SK-N-SH (cell line): ENCODE data around the gene IFNAR1. TPM values are rescaled to one million over a fixed set of nuclear protein-coding genes. Genes with fewer than 3 reads are reported as not detected.
"Not testable (repeated sequence)": the region's sequence is repeated elsewhere in the genome, so short reads cannot be mapped to it uniquely, and the experiment has no call there.

Experiments used
- CTCF ChIA-PET: fragments of 300-600, 350-600 bp; formaldehyde crosslinking; extraction: SDS; loops from one replicate; lab custom pipeline; 2021; lab: Yijun Ruan, JAX
- POLR2A ChIA-PET: fragments of 350-600 bp; sonication (Branson Sonifier 250); formaldehyde crosslinking; extraction: SDS; loops from one replicate; lab custom pipeline; 2020; ENCODE audit warnings: antibody characterized with exemption, inconsistent platforms; lab: Yijun Ruan, JAX
- DNase-seq: peaks from one replicate; pipeline ENCODE4 v3.0.0; 2012
- H2AFZ ChIP-seq: fragments of 200-600 bp; sonication (generic); 2 replicates; pipeline ENCODE4 v1.8.1; 2016; ENCODE audit warnings: antibody characterized with exemption, mild to moderate bottlenecking, low read depth
- H3F3A ChIP-seq: fragments of 200-600 bp; sonication (generic); replicated peaks from 2 replicates; pipeline ENCODE3; 2016; ENCODE audit warnings: antibody characterized with exemption, mild to moderate bottlenecking; ENCODE audit not compliant: insufficient read depth
- H3K27ac ChIP-seq, 2 experiments: fragments of 200-500 bp in 1 of 2; fragments of 200-600 bp in 1 of 2; sonication (Bioruptor generic) in 1 of 2; sonication (generic), shearing (Covaris generic) in 1 of 2; 2 replicates each; pipeline versions ENCODE4 v1.5.1 to v1.6.1; 2014 to 2016; ENCODE audit warnings: low read depth in 2 of 2, inconsistent platforms in 1 of 2, low read length in 1 of 2, mild to moderate bottlenecking in 1 of 2, mixed read lengths in 1 of 2
- H3K27me3 ChIP-seq: fragments of 200-600 bp; sonication (generic), shearing (Covaris generic); 2 replicates; pipeline ENCODE4 v1.6.1; 2016; ENCODE audit warnings: mixed run types; ENCODE audit not compliant: insufficient read depth
- H3K36me3 ChIP-seq, 2 experiments: fragments of 200-500 bp in 1 of 2; fragments of 200-600 bp in 1 of 2; sonication (Bioruptor generic) in 1 of 2; sonication (generic) in 1 of 2; replicated peaks in 1 of 2; 2 replicates each; pipeline versions ENCODE3 to v1.5.1; 2014 to 2016; ENCODE audit warnings: low read length in 1 of 2, mild to moderate bottlenecking in 1 of 2; ENCODE audit not compliant: insufficient read depth in 2 of 2, control insufficient read depth in 1 of 2
- H3K4me1 ChIP-seq, 2 experiments: fragments of 200-500 bp in 1 of 2; fragments of 200-600 bp in 1 of 2; sonication (Bioruptor generic) in 1 of 2; sonication (generic), shearing (Covaris generic) in 1 of 2; 2 replicates each; pipeline versions ENCODE4 v1.5.1 to v1.6.1; 2014 to 2016; ENCODE audit warnings: low read depth in 1 of 2, low read length in 1 of 2, mixed run types in 1 of 2; ENCODE audit not compliant: insufficient read depth in 2 of 2, control insufficient read depth in 1 of 2
- H3K4me2 ChIP-seq: fragments of 200-600 bp; sonication (generic), shearing (Covaris generic); 2 replicates; pipeline ENCODE4 v1.6.1; 2017; ENCODE audit warnings: mixed run types
- H3K4me3 ChIP-seq, 2 experiments: fragments of 200-500 bp in 1 of 2; fragments of 200-600 bp in 1 of 2; sonication (Bioruptor generic) in 1 of 2; sonication (generic), shearing (Covaris generic) in 1 of 2; 2 replicates each; pipeline versions ENCODE4 v1.5.1 to v1.8.1; 2014 to 2016; ENCODE audit warnings: low read depth in 2 of 2, inconsistent platforms in 1 of 2, low read length in 1 of 2, mild to moderate bottlenecking in 1 of 2, mixed read lengths in 1 of 2, moderate library complexity in 1 of 2
- H3K79me2 ChIP-seq: fragments of 200-600 bp; sonication (generic); 2 replicates; pipeline ENCODE4 v1.8.1; 2017; ENCODE audit warnings: mild to moderate bottlenecking; ENCODE audit not compliant: insufficient read depth
- H3K9ac ChIP-seq: fragments of 200-600 bp; sonication (generic); 2 replicates; pipeline ENCODE4 v1.6.1; 2017; ENCODE audit warnings: mixed run types
- H3K9me2 ChIP-seq: fragments of 200-600 bp; sonication (generic); 2 replicates; pipeline ENCODE4 v1.6.1; 2017; ENCODE audit warnings: mixed run types
- H3K9me3 ChIP-seq: fragments of 200-600 bp; sonication (generic); 2 replicates; pipeline ENCODE4 v1.6.1; 2017; ENCODE audit warnings: mixed run types, mild to moderate bottlenecking, moderate library complexity
- H4K20me1 ChIP-seq: fragments of 200-600 bp; sonication (generic); 2 replicates; pipeline ENCODE4 v1.6.1; 2017; ENCODE audit warnings: mild to moderate bottlenecking, mixed run types; ENCODE audit not compliant: insufficient read depth
- EP300 ChIP-seq, 2 experiments: IDR thresholded peaks; 2 replicates each; pipeline versions ENCODE4 v1.4.0 to v1.6.1; 2012; ENCODE audit warnings: borderline replicate concordance in 1 of 2, low read depth in 1 of 2, low read length in 1 of 2
- FOSL2 ChIP-seq: IDR thresholded peaks from 2 replicates; pipeline ENCODE4 v1.4.0; 2012; ENCODE audit warnings: low read depth, mild to moderate bottlenecking, moderate library complexity, borderline replicate concordance
- FOXJ3 ChIP-seq: sonication (generic); formaldehyde crosslinking; IDR thresholded peaks from 2 replicates; pipeline ENCODE4 v1.5.1; 2020; ENCODE audit warnings: mild to moderate bottlenecking, missing genetic modification reagents
- GABPA ChIP-seq: IDR thresholded peaks from 2 replicates; pipeline ENCODE4 v1.4.0; 2012; ENCODE audit warnings: low read depth, mild to moderate bottlenecking
- IRF3 ChIP-seq: fragments of 150-350 bp; IDR thresholded peaks from 2 replicates; pipeline ENCODE4 v1.6.1; 2016; ENCODE audit warnings: mild to moderate bottlenecking, low read depth, low read length
- JUND ChIP-seq: IDR thresholded peaks from 2 replicates; pipeline ENCODE4 v1.4.0; 2012
- MEF2A ChIP-seq: IDR thresholded peaks from 2 replicates; pipeline ENCODE4 v1.4.0; 2012; ENCODE audit warnings: low read depth, borderline replicate concordance
- NFIC ChIP-seq: IDR thresholded peaks from 2 replicates; pipeline ENCODE4 v1.4.0; 2012; ENCODE audit warnings: borderline replicate concordance
- NRF1 ChIP-seq: IDR thresholded peaks from 2 replicates; pipeline ENCODE4 v1.6.1; 2012; ENCODE audit warnings: low read depth, mild to moderate bottlenecking, low read length
- RCOR1 ChIP-seq: fragments of 150-350 bp; IDR thresholded peaks from 2 replicates; pipeline ENCODE4 v1.6.1; 2017; ENCODE audit warnings: antibody characterized with exemption, low read length
- RXRA ChIP-seq: IDR thresholded peaks from 2 replicates; pipeline ENCODE4 v1.4.0; 2012; ENCODE audit warnings: low read depth, mild to moderate bottlenecking, borderline replicate concordance
- SMC3 ChIP-seq: IDR thresholded peaks from 2 replicates; pipeline ENCODE4 v1.6.1; 2012; ENCODE audit warnings: low read depth, low read length, improper control_type of control experiment
- TCF12 ChIP-seq: IDR thresholded peaks from 2 replicates; pipeline ENCODE4 v1.4.0; 2012
- USF1 ChIP-seq: IDR thresholded peaks from 2 replicates; pipeline ENCODE4 v1.4.0; 2012; ENCODE audit warnings: low read depth, borderline replicate concordance
- WGBS: methylation state at CpG from one replicate; pipeline ENCODE4 v1.1.6; 2017; ENCODE audit warnings: low lambda C conversion rate; 5-methylcytosine and 5-hydroxymethylcytosine counted together
- polyA plus RNA-seq, 3 experiments: library from polyadenylated mRNA; depleted of rRNA; stranded (reverse); fragments of >200 nt; gene quantifications; 2 replicates each; pipeline ENCODE4 v1.2.3, GENCODE V29; 2012
- TF ChIP-seq, protein P1 (sequence below): IDR thresholded peaks from 2 replicates; pipeline ENCODE4 v1.4.0; 2012; ENCODE audit warnings: low read depth, borderline replicate concordance
- TF ChIP-seq, protein P2 (sequence below): IDR thresholded peaks from 2 replicates; pipeline ENCODE4 v1.4.0; 2012; ENCODE audit warnings: low read depth

IFNAR1 gene
- polyA plus RNA-seq, 1 of the 3 experiments (the other 2 are of a cell fraction) = 12.2 TPM

DNA sequence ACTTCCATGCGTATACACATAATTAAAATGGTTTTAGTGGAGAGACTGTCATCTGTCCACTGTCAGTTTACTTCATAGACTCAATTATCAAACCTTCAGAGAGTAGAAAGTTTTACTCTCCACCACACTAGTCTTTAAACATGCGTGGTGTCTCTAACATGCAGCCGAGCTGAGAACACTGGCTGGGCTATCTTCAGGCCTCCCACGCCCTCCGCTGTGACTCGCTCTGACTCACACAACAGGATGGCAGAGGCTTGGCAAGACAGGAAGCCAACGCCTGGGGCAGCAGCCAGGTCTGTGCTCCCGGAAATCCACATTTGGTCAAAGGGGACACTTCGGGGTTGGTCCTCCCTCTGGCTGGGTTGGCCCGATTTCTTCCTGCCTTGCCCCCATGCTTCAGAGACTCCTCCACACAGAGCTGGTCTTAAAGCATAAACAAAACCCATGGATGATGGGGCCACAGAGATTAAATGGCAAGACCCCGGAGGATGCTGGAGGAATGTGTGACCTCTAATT lies 55.8 kb downstream of the IFNAR1 start (continued):
- TF ChIP-seq, protein P1, sequence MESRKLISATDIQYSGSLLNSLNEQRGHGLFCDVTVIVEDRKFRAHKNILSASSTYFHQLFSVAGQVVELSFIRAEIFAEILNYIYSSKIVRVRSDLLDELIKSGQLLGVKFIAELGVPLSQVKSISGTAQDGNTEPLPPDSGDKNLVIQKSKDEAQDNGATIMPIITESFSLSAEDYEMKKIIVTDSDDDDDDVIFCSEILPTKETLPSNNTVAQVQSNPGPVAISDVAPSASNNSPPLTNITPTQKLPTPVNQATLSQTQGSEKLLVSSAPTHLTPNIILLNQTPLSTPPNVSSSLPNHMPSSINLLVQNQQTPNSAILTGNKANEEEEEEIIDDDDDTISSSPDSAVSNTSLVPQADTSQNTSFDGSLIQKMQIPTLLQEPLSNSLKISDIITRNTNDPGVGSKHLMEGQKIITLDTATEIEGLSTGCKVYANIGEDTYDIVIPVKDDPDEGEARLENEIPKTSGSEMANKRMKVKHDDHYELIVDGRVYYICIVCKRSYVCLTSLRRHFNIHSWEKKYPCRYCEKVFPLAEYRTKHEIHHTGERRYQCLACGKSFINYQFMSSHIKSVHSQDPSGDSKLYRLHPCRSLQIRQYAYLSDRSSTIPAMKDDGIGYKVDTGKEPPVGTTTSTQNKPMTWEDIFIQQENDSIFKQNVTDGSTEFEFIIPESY = no peak
- TF ChIP-seq RCOR1 = no peak
- TF ChIP-seq, all 33 proteins: peak for 10

- DNase-seq, POLR2A ChIA-PET: not testable (repeated sequence)
- CTCF ChIA-PET = interaction anchor here (1.9 kb wide), 1 partner anchor 20 kb away, joined by 7 read pairs; no protein-coding TSS in a partner anchor
Measured at GRCh38 chr21:33381381-33381780, 56.6 kb downstream of the IFNAR1 start.

DNA sequence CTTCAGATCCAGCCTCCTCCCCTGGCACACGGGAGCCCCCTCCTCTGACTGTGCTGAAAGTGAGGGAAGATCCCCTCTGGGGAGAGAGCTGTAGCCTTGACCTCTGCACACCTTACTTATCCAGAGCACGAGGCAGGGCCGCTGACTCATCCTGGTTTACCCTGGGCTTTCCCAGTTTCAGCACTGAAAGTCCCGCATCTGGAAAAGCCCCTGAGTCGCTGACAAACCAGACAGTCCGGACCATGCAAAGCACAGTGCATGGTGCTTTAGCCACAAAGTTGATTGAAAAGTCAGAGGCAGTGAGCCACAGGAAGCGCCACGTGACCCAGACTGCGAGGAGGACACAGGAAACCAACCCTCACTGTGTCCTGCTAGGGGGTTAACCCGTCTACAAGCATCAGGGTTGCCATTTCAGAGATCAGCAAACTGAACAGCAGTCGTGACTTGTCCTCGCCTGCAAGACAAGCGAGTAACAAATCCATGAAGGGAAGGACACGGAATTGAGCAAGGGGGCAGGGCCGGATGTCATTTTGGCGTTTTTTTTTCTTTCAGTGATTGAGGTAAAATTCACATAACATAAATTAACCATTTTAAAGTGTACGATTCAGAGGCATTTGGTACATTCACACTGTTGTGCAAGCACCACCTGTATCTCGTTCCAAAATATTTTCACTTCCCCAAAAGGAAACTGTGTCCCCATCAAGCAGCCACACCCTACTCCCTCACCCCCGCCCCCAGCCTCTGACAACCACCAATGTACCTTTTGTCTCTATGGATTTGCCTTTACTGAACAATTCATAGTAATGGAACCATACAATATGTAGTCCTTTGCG lies 58.5 kb downstream of the IFNAR1 start:
- ChIA-PET CTCF (interaction anchor here (1.9 to 2.4 kb wide), 2 partner anchors 22 kb away, joined by 7 to 11 read pairs; no protein-coding TSS in a partner anchor), POLR2A (no interaction called here)
- Histone ChIP-seq H3K4me1 (peaks cover 5 to 25% of the 10 kb centered on the region in 2 experiments; a peak in 3 of 4 replicates), H3K9me3 (no peaks in the 10 kb centered on the region), H4K20me1 (no peaks in the 10 kb centered on the region), H3K36me3 (no peaks in the 10 kb centered on the region), H3K4me3 (no peak overlapping the region), H3K79me2 (no peaks in the 10 kb centered on the region), H3K9me2 (no peaks in the 10 kb centered on the region), H3K4me2 (peak overlapping the region; percentile 58; the same call in 1 of the 2 replicates), H3K27ac (peak overlapping the region; percentile 7 to 68; a peak in 3 of 4 replicates), H2AFZ (peak overlapping the region; percentile 77), H3K9ac (no peak overlapping the region), H3F3A (peaks cover 20% of the 10 kb centered on the region), H3K27me3 (no peaks in the 10 kb centered on the region)
- 65% methylated on average over 14 of the region's 20 CpGs for WGBS
- TF ChIP-seq TCF12 = peak; percentile 35; the same call in 1 of the 2 replicates
- no peak for TF ChIP-seq NFIC
- no peak for TF ChIP-seq NRF1
- peak; percentile 68; the same call in 1 of the 2 replicates for TF ChIP-seq RXRA
- no peak for TF ChIP-seq SMC3
- peak; percentile 44; the same call in 1 of the 2 replicates for TF ChIP-seq JUND
- no peak for TF ChIP-seq IRF3
- peak; percentile 87 for TF ChIP-seq USF1
- TF ChIP-seq MEF2A = no peak
- TF ChIP-seq, protein P2, sequence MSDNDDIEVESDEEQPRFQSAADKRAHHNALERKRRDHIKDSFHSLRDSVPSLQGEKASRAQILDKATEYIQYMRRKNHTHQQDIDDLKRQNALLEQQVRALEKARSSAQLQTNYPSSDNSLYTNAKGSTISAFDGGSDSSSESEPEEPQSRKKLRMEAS = peak; percentile 86
- TF ChIP-seq FOXJ3 = no peak
- 0 out of 4 replicates have a peak, but pooled peaks of 1 of the 2 experiments have one; percentile 22 for TF ChIP-seq EP300 (IDR thresholded peaks at IDR 0.05; ENCODE audit: borderline replicate concordance in 1 of 2, low read depth in 1 of 2, low read length in 1 of 2)
- peak; percentile 73; the same call in 1 of the 2 replicates for TF ChIP-seq FOSL2
- no peak for TF ChIP-seq GABPA
- DNase-seq = no peak

More at GRCh38 chr21:33381381-33381780, 56.6 kb downstream of the IFNAR1 start:
- H3K27me3 ChIP-seq, H3K9me3 ChIP-seq, H3K9ac ChIP-seq, H2AFZ ChIP-seq, H3K9me2 ChIP-seq, H3K36me3 ChIP-seq, H3K79me2 ChIP-seq, H4K20me1 ChIP-seq, H3K4me3 ChIP-seq: not testable (repeated sequence)
- Histone ChIP-seq H3K4me2 (peak overlapping the region; percentile 16; the same call in 1 of the 2 replicates), H3F3A (peaks cover 20% of the 10 kb centered on the region), H3K4me1 (peaks cover 5 to 25% of the 10 kb centered on the region in 2 experiments; a peak in 3 of 4 replicates), H3K27ac (peak overlapping the region in 1 of 2 experiments; percentile 98; a peak in 1 of 4 replicates)
- WGBS = 96% methylated on average over 6 of the region's 6 CpGs
